LNCAP (cell line): ENCODE results near the gene ZNRF2.

Experiments
- CTCF ChIP-seq: fragments of 450-650 bp; IDR thresholded peaks from 2 replicates; pipeline ENCODE4 v1.5.1; 2017; ENCODE audit warnings: mild to moderate bottlenecking

Gene ZNRF2

GRCh38 chr7:30389791-30390190 is 105.4 kb downstream of the ZNRF2 start:
- TF ChIP-seq CTCF, result no peak

- TF ChIP-seq CTCF, result no peak
Observed at GRCh38 chr7:30390736-30391636, 106.6 kb downstream of the ZNRF2 start.

GRCh38 chr7:30391806-30392205 is 107.4 kb downstream of the ZNRF2 start:
- no peak for TF ChIP-seq CTCF

- TF ChIP-seq CTCF, result no peak
Observed at GRCh38 chr7:30395676-30396075, 111.3 kb downstream of the ZNRF2 start.

- TF ChIP-seq CTCF, result no peak; the same call in 1 of the 2 replicates
Observed at GRCh38 chr7:30396389-30396788, 112.0 kb downstream of the ZNRF2 start.

GRCh38 chr7:30403477-30403876 is 119.1 kb downstream of the ZNRF2 start:
- no peak for TF ChIP-seq CTCF

GRCh38 chr7:30405179-30405578 is 120.8 kb downstream of the ZNRF2 start:
- no peak for TF ChIP-seq CTCF
